Inferior parietal cortex (tissue), 1 donor: ENCODE measurements around the gene ATOH1.

Experiments
- DNase-seq: peaks from one replicate; pipeline ENCODE4 v3.0.0-alpha.2; 2016; ENCODE audit errors: extremely low spot score

ATOH1 gene

DNA sequence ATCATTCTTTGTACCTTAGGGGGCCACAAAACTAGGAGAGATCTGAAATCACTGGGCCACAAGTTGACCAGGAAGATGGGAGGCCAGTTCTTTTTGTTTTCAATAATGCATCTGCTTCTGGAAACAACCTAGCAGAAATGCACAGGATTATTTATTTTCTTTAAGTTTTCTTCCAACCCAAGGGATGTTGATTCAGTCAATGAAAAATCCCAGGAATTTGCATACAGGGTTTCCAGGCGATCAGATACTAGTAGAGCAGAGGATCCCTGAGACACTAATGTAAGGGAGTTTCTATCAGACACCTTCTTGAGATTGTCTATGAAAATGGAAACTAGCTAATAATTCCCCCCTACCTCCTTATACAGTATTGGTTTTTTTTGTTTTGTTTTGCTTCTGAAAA is 7.4 kb downstream of the ATOH1 start:
- no peak for DNase-seq

DNA sequence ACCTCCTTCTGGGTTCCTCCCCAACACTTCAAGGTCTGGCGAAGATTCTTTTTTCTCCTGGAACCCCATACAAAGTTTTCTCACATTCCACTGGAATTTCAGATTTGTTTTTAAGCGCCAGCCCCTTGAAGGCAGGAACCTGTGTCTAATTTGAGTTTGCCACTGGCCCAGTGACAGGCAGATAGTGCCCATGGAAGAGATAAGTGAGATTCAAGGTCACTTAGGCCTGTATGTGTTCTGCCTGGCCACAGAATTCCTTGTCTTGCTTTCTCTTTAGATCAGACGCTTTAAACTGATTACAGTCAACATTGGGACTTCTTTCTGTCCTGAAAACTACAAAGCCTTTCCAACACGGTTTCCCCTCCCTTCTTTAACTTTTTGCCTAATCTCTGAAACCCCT is 11.2 kb downstream of the ATOH1 start:
- no peak for DNase-seq

DNA sequence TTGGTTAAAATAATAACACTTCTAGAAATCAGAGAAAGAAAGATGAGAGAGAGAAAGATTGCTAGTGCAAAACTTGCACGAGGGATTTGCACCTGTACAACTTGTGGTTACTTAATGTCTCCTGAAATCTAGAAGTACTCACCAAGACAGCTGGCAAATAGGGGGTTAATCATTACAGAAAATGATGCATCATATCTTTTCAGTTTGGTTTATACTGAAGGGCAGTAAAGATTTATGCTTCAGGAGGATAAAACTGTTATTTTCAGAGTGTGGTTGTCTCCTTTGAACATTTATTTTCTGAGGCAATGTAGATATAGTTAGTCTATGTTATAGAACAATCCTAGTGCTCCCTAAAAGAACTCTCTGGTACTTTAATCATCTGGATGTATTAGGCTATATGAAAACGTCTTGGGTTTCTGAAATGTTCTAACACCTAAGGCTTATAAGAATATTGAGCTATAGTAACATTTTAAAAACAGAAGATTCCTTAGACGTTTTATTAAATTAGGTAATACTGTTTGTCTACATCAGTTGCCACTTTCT is 13.3 kb downstream of the ATOH1 start:
- no peak for DNase-seq

DNA sequence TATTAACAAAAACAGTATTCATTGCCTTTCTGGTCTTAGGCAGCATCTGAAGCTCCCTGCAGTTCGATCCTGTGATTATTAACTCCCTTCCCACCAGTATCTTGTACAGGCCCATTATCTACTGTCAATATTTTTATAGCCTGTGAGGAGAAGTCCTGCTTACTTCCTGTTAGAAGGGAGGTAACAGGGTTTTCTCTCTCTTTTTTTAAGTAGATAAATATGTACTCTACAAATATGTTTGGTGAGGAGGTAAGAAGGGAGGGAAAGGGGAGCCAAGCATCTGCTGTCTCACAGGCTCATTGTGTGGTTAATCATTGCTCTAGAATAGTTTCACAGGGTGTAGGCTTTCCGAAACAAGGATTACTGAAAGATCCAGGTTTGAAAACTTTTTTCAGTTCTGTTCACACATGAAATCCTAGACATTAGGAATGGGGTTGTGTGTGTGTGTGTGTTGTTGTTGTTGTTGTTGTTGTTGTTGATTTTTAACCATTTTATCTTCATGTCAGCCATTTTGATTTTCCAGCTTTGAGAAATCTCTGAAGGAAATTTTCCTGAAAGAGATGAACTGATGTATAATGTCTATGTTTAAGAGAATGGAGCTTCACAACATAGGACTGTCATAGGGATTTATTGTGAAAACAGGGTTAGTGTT is 14.2 kb downstream of the ATOH1 start:
- DNase-seq = no peak

DNA sequence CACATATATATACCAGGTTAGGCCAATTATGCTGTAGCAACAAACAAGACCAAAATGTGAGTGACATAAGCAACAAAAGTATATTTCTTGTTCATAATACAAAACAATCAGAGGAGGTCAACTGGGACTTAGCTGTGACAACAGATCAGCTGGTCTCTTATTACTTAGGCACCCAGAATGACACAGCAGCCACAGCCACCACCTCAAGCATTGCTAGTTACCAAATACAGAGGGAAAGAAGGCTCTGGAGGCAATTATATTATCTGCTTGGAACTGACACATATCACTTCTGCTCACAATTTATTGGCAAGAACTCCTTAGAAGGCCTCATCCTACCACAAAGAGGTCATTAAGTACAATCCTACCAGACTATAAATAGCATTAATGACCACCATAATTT is 15.2 kb downstream of the ATOH1 start:
- no peak for DNase-seq

DNA sequence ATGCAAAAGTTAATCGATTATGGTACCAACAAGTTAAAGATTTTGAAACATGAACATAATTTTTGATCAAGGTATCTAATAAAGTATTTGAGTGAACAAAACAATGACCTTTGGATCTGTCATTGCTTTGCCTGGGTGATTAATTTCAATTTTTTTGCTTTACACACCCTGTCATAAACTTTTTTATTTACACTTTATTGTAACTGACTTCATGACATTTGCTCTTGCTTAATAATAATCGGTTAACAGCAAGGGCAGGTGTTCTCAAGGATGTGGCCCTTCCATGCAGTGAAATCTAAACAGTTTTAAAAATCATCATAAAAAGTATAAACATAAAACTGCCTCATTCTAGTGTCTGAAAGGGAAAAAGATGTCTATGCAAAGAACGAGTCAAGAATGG is 24.1 kb downstream of the ATOH1 start:
- no peak for DNase-seq

DNA sequence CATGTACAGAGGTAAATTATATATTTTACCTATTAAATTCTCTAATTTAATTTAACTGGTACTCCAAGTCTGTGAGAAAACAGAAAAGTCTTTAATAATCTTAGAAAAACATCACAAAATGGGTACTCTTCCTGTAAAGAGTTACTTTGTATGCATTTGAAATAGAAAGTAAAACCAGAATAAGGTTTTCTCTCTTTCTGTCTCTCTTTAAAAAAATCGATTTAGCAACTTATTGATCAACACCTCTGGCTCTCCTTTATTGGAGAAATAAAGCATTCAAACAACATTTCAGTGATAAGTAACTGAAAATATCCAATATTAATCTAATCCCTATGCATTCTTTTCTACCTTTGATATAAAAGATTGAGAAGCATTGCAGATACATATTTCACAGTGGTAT is 27.4 kb downstream of the ATOH1 start:
- DNase-seq = no peak

DNA sequence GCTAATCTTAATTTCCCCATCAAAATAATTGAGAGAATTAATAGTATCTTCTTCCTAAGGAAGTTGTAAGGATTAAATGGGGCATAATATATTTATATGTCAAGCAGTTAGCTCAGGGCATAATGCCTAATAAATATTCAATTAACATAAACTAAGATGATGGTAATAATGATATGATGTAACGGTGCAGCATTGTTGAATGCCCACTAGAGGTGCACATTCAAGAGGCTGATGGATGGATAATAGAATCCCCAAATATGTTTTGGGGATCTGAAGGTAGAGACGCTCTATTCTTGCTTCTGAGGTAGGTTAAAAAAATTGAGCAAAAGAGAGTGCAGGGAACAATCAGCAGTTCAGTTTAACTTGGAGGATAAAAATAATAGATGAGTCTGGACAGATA is 37.1 kb downstream of the ATOH1 start:
- DNase-seq = no peak

DNA sequence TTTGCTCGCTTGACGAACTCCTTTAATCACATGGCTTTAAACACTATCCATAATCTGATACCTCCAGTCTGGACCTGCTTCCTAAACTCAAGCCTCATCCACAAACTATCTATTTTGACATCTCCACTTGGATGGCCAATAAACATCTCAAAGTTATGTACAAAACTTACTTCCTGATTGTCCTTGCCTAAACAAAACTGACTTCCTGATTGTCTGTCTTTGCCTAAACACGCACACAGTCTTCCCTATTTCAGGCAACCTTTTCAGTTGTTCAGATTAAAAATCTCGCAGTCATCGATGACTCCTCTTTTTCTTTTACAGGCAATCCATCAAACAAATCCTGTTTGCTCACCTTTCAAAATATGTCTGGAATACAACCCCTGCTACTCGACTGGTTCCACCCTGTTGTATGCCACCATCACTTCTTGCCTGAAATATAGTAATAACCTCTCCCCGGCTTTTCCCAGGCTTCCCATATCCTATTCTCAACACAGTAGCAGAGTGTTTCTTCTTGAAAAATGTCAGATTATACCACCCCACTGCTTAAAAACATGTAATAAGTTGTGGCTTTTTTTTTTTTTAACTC is 39.0 kb downstream of the ATOH1 start:
- DNase-seq = no peak

DNA sequence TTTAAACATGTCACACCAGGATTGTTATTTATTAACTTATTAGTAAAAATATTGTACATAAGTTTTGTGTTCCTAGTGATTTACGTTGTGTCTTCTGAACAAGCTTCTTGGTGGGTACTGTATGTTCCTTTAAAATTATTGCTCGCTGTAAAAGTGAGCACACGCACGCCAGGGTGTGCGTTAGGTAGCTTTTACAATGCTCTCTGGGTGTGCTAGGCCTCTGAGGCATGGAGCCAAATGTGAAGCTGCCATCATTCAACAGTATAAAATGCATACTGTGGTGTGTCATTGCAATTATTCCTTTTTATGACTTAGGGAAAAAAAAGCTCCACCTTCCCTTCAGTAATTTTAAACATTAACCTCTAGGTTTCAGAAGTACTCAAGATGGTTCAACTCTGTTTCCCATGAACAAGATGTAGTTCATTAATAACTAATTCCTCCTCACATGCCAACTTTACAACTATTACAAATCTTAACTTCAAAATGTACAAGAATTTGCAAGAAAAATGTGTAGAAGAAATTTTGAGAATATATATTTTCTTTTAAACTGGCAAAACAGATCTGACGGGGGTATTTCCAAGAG is 42.4 kb downstream of the ATOH1 start:
- no peak for DNase-seq

DNA sequence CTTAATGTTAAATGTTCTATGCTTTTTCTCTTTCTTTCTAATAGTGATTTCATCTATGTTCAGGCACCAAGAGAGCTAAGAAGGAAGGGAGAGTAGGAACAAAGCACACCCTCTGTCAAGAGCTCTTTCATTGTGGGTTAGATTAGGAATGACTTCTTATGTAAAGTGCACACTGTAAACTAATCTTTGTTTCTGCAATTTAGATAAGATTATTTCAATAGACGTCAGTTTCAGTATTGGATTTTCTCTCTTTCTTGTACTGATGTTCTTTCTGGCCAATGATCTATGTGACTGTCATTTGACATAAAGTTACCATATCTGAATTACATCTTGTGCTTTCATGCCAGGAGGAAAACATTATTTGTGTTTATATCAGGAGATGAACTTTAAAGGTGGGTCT is 48.2 kb downstream of the ATOH1 start:
- no peak for DNase-seq

DNA sequence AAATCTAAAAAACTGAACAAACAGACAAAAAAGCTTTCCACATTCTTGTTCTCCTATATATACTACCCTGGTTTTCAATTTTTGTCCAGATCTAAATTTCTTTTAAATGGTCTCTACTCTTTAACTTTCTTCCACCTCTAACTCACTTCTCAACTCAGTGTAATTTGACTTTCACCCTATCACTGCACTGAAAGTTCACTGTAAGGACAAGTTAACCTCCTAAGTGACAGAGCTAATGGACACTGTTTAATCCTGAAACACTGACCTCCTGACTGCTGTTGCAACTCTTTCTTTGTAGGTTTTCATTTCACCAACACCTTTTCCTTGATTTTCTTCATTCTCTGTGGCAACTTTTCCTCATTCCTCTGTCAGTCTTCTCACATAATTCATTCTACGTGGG is 50.0 kb downstream of the ATOH1 start:
- no peak for DNase-seq

DNA sequence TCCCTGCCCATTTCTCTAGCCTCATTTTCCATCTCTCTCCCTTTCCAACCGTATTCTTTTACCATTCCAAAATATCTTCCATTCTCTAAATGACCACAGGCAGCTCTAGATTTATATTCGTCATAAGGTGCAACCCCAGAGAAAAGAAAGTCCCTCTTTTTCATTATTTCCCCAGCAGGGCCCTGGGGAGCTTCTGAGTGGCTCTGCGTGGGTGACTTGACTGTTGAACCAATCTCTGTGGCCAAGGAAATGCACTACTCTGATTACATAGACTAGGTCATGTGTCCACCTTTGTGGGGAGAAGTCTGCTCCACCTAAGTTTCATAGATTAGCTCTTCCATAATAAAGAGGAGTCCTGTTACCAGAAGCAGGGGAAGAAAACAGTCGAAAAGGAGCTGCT is 51.4 kb downstream of the ATOH1 start:
- DNase-seq = no peak
